Myocyte (in vitro differentiated cells): ENCODE results near the gene WBP4. TPM values are rescaled to one million over a fixed set of nuclear protein-coding genes. Genes with fewer than 3 reads are reported as not detected.

Experiments
- DNase-seq: peaks from one replicate; pipeline ENCODE4 v3.0.0-alpha.2; 2012; ENCODE audit warnings: low read depth
- total RNA-seq: library from RNA; depleted of rRNA; stranded (reverse); fragments of >200 nt; gene quantifications from 2 replicates; pipeline ENCODE4 v1.2.3, GENCODE V29; 2014

WBP4 gene
- total RNA-seq, 1 donor from 2014 or later, result 12.1 TPM

- no peak for DNase-seq
These were observed 12.7 kb upstream of the WBP4 start for GRCh38 chr13:41048640-41049039.

- no peak for DNase-seq
These were observed 11.5 kb upstream of the WBP4 start for GRCh38 chr13:41049480-41050440.

GRCh38 chr13:41052441-41052840 is 8.9 kb upstream of the WBP4 start:
- DNase-seq, result no peak

- peak; percentile 31 for DNase-seq
These were observed 7.9 kb upstream of the WBP4 start for GRCh38 chr13:41053384-41053826.

- DNase-seq, result peak; percentile 57
These were observed 7.0 kb upstream of the WBP4 start for GRCh38 chr13:41054212-41054877.

GRCh38 chr13:41054919-41055619 is 6.2 kb upstream of the WBP4 start:
- DNase-seq, result no peak

- DNase-seq, result no peak
These were observed 5.1 kb upstream of the WBP4 start for GRCh38 chr13:41056194-41056593.

- DNase-seq, result no peak
These were observed 4.2 kb upstream of the WBP4 start for GRCh38 chr13:41056826-41057711.

- DNase-seq, result no peak
These were observed 2.8 kb upstream of the WBP4 start for GRCh38 chr13:41058295-41059070.

- DNase-seq, result no peak
These were observed 1.7 kb upstream of the WBP4 start for GRCh38 chr13:41059456-41060081.

GRCh38 chr13:41060082-41060723 is 1.1 kb upstream of the WBP4 start:
- peak; percentile 94 for DNase-seq

- DNase-seq, result no peak
These were observed 610 bp upstream of the WBP4 start for GRCh38 chr13:41060724-41061074.

- DNase-seq, result no peak
These were observed 867 bp downstream of the WBP4 start for GRCh38 chr13:41061914-41062837.

GRCh38 chr13:41064493-41064892 is 3.2 kb downstream of the WBP4 start:
- peak; percentile 60 for DNase-seq

- peak; percentile 41 for DNase-seq
These were observed 3.8 kb downstream of the WBP4 start for GRCh38 chr13:41065078-41065477.

GRCh38 chr13:41074523-41074922 is 13.2 kb downstream of the WBP4 start:
- DNase-seq, result no peak

GRCh38 chr13:41075034-41075433 is 13.7 kb downstream of the WBP4 start:
- peak; percentile 37 for DNase-seq

GRCh38 chr13:41075485-41075884 is 14.2 kb downstream of the WBP4 start:
- no peak for DNase-seq
